Smooth muscle cell (in vitro differentiated cells): ENCODE measurements around the gene TMEM126B. TPM values are rescaled to one million over a fixed set of nuclear protein-coding genes. Genes with fewer than 3 reads are reported as not detected.
"Not testable (repeated sequence)": the region's sequence is repeated elsewhere in the genome, so short reads cannot be mapped to it uniquely, and the experiment has no call there.

Experiments
- DNase-seq: peaks from one replicate; lab custom pipeline; 2025; ENCODE audit not compliant: unreplicated experiment; lab: John Stamatoyannopoulos, UW
- H2AFZ ChIP-seq: fragments of 200-600 bp; sonication (generic); 2 replicates; pipeline ENCODE4 v1.6.0; 2016; ENCODE audit warnings: antibody characterized with exemption, low read depth, mild to moderate bottlenecking
- H3F3A ChIP-seq: fragments of 200-600 bp; sonication (generic); 2 replicates; pipeline ENCODE4 v1.6.0; 2017; ENCODE audit warnings: antibody characterized with exemption, low read depth
- H3K27ac ChIP-seq: fragments of 200-600 bp; sonication (generic); 2 replicates; pipeline ENCODE4 v1.5.1; 2016; ENCODE audit warnings: low read depth, mild to moderate bottlenecking
- H3K27me3 ChIP-seq: fragments of 200-600 bp; sonication (generic); 2 replicates; pipeline ENCODE4 v1.6.1; 2016; ENCODE audit warnings: low read depth, mild to moderate bottlenecking
- H3K36me3 ChIP-seq: fragments of 200-600 bp; sonication (generic); 2 replicates; pipeline ENCODE4 v1.5.1; 2016; ENCODE audit warnings: low read depth
- H3K4me1 ChIP-seq: fragments of 200-600 bp; sonication (generic); 2 replicates; pipeline ENCODE4 v1.5.1; 2016; ENCODE audit warnings: low read depth
- H3K4me2 ChIP-seq: fragments of 200-600 bp; sonication (generic); 2 replicates; pipeline ENCODE4 v1.6.0; 2016; ENCODE audit warnings: mild to moderate bottlenecking
- H3K4me3 ChIP-seq: fragments of 200-600 bp; sonication (generic); 2 replicates; pipeline ENCODE4 v1.5.1; 2016; ENCODE audit warnings: mild to moderate bottlenecking
- H3K79me2 ChIP-seq: fragments of 200-600 bp; sonication (generic); 2 replicates; pipeline ENCODE4 v1.6.0; 2016; ENCODE audit warnings: low read depth, mild to moderate bottlenecking
- H3K9ac ChIP-seq: fragments of 200-600 bp; sonication (generic); 2 replicates; pipeline ENCODE4 v1.6.0; 2016; ENCODE audit warnings: low read depth
- H3K9me3 ChIP-seq: fragments of 200-600 bp; sonication (generic); replicated peaks from 2 replicates; pipeline ENCODE4 v1.5.1; 2016; ENCODE audit warnings: low read depth
- H4K20me1 ChIP-seq: fragments of 200-600 bp; sonication (generic); 2 replicates; pipeline ENCODE4 v1.6.0; 2016; ENCODE audit warnings: low read depth
- WGBS: methylation state at CpG from one replicate; pipeline ENCODE4 v1.1.7; 2016; ENCODE audit warnings: low lambda C conversion rate; 5-methylcytosine and 5-hydroxymethylcytosine counted together
- polyA plus RNA-seq: library from polyadenylated mRNA; unstranded; fragments of >200 nt; fragmentation: Nextera tagmentation; extraction: Ambion mirVana; gene quantifications from 2 replicates; pipeline ENCODE4 v1.2.1, GENCODE V29; 2016
- total RNA-seq: library from RNA; depleted of rRNA; stranded (reverse); fragments of >200 nt; gene quantifications from 2 replicates; pipeline ENCODE4 v1.2.3, GENCODE V29; 2014
- TF ChIP-seq, protein P1 (sequence below): fragments of 200-600 bp; sonication (generic); IDR thresholded peaks from 2 replicates; pipeline ENCODE4 v1.5.1; 2017; ENCODE audit warnings: borderline replicate concordance, mild to moderate bottlenecking, antibody characterized with exemption; ENCODE audit not compliant: insufficient read depth, poor library complexity, severe bottlenecking

The TMEM126B gene
- total and polyA plus RNA-seq, 2 experiments from 2014 or later: 49.7 to 76.8 TPM

- H3K4me3 ChIP-seq: peak within 1 kb of the TSS; percentile 63
- H3K27ac ChIP-seq: peak within 1 kb of the TSS; percentile 77
- TF ChIP-seq, protein P1, sequence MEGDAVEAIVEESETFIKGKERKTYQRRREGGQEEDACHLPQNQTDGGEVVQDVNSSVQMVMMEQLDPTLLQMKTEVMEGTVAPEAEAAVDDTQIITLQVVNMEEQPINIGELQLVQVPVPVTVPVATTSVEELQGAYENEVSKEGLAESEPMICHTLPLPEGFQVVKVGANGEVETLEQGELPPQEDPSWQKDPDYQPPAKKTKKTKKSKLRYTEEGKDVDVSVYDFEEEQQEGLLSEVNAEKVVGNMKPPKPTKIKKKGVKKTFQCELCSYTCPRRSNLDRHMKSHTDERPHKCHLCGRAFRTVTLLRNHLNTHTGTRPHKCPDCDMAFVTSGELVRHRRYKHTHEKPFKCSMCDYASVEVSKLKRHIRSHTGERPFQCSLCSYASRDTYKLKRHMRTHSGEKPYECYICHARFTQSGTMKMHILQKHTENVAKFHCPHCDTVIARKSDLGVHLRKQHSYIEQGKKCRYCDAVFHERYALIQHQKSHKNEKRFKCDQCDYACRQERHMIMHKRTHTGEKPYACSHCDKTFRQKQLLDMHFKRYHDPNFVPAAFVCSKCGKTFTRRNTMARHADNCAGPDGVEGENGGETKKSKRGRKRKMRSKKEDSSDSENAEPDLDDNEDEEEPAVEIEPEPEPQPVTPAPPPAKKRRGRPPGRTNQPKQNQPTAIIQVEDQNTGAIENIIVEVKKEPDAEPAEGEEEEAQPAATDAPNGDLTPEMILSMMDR: no peak
- 1% methylated on average over 33 of the region's 33 CpGs for WGBS
- H3K9ac ChIP-seq: peak within 1 kb of the TSS; percentile 76
- H3K4me1 ChIP-seq: peaks cover 4% of the 10 kb centered on the region
- peak; percentile 49 for DNase-seq
- peak within 1 kb of the TSS; percentile 33 for H2AFZ ChIP-seq
- H3K27me3 ChIP-seq: no peaks in the 10 kb centered on the region
- no peaks in the 10 kb centered on the region for H3K79me2 ChIP-seq
- H3K9me3 ChIP-seq: no peaks in the 10 kb centered on the region
- no peaks in the 10 kb centered on the region for H3K36me3 ChIP-seq
- no peaks in the 10 kb centered on the region for H4K20me1 ChIP-seq
- H3F3A ChIP-seq: no peaks in the 10 kb centered on the region
- peak within 1 kb of the TSS; percentile 90 for H3K4me2 ChIP-seq
These were observed 19.4 kb downstream of the TMEM126B start, which contains the start of gene TMEM126A for GRCh38 chr11:85647604-85648299. Gene TMEM126A, plus strand, starts transcription at chr11:85647967. Its CDS starts 2,289 bp downstream, at chr11:85650256.

GRCh38 chr11:85651118-85651517 lies 22.7 kb downstream of the TMEM126B start:
- 97% methylated on average over 1 of the region's 1 CpG for WGBS
- peaks cover 12% of the 10 kb centered on the region for H4K20me1 ChIP-seq
- H3K4me2 ChIP-seq: no peak overlapping the region
- H3K4me3 ChIP-seq: no peak overlapping the region
- no peaks in the 10 kb centered on the region for H3K79me2 ChIP-seq
- no peaks in the 10 kb centered on the region for H3K27me3 ChIP-seq
- H3K9me3 ChIP-seq: no peaks in the 10 kb centered on the region
- H3K36me3 ChIP-seq: peaks cover 5% of the 10 kb centered on the region
- H3K9ac ChIP-seq: no peak overlapping the region
- peaks cover 7% of the 10 kb centered on the region for H3F3A ChIP-seq
- TF ChIP-seq, protein P1: no peak
- H3K27ac ChIP-seq: no peak overlapping the region
- no peak for DNase-seq
- H2AFZ ChIP-seq: no peak overlapping the region
- H3K4me1 ChIP-seq: peaks cover 4% of the 10 kb centered on the region

- no peaks in the 10 kb centered on the region for H3K9me3 ChIP-seq
- H3K79me2 ChIP-seq: peaks cover 15% of the 10 kb centered on the region
- H3K4me2 ChIP-seq: no peak overlapping the region
- no peak overlapping the region for H3K27ac ChIP-seq
- WGBS: 89% methylated on average over 3 of the region's 3 CpGs
- H3K36me3 ChIP-seq: peaks cover 15% of the 10 kb centered on the region
- no peak overlapping the region for H3K9ac ChIP-seq
- no peaks in the 10 kb centered on the region for H3K27me3 ChIP-seq
- no peak overlapping the region for H2AFZ ChIP-seq
- no peak for DNase-seq
- H4K20me1 ChIP-seq: peaks cover 29% of the 10 kb centered on the region
- H3F3A ChIP-seq: peaks cover 21% of the 10 kb centered on the region
- H3K4me1 ChIP-seq: peaks cover 4% of the 10 kb centered on the region
- no peak overlapping the region for H3K4me3 ChIP-seq
- TF ChIP-seq, protein P1: no peak
These were observed 24.5 kb downstream of the TMEM126B start for GRCh38 chr11:85652786-85653447.

GRCh38 chr11:85654343-85654742 lies 25.9 kb downstream of the TMEM126B start:
- not testable (repeated sequence) for H2AFZ ChIP-seq, DNase-seq, H3K4me2 ChIP-seq, H3K4me1 ChIP-seq, H3K4me3 ChIP-seq, H3K9me3 ChIP-seq, H3K27me3 ChIP-seq, H3K9ac ChIP-seq, H3K27ac ChIP-seq
- 99% methylated on average over 4 of the region's 4 CpGs for WGBS
- peaks cover 43% of the 10 kb centered on the region for H4K20me1 ChIP-seq
- H3K36me3 ChIP-seq: peaks cover 19% of the 10 kb centered on the region
- H3K79me2 ChIP-seq: peaks cover 30% of the 10 kb centered on the region
- H3F3A ChIP-seq: peaks cover 26% of the 10 kb centered on the region
